Neural progenitor cell (in vitro differentiated cells): ENCODE data around the gene CNTNAP2. TPM values are rescaled to one million over a fixed set of nuclear protein-coding genes. Genes with fewer than 3 reads are reported as not detected.
A peak's percentile ranks its signal among the peaks of the same experiment; 100 is the strongest.

Experiments used
- DNase-seq: peaks from one replicate; pipeline ENCODE4 v3.0.0-alpha.2; 2016; ENCODE audit warnings: low spot score
- H2AFZ ChIP-seq: fragments of 200-600 bp; sonication (generic); replicated peaks from 2 replicates; pipeline ENCODE4 v1.6.1; 2016; ENCODE audit warnings: antibody characterized with exemption
- H3F3A ChIP-seq: fragments of 200-600 bp; sonication (generic); 2 replicates; pipeline ENCODE4 v1.6.1; 2016; ENCODE audit warnings: antibody characterized with exemption, low read depth
- H3K27ac ChIP-seq: fragments of 200-600 bp; sonication (generic); 2 replicates; pipeline ENCODE4 v1.5.1; 2016; ENCODE audit warnings: mild to moderate bottlenecking
- H3K27me3 ChIP-seq: fragments of 200-600 bp; sonication (generic); 2 replicates; pipeline ENCODE4 v1.6.1; 2016; ENCODE audit warnings: mild to moderate bottlenecking, moderate library complexity
- H3K36me3 ChIP-seq: fragments of 200-600 bp; sonication (generic); 2 replicates; pipeline ENCODE4 v1.5.1; 2016
- H3K4me1 ChIP-seq: fragments of 200-600 bp; sonication (generic); 2 replicates; pipeline ENCODE4 v1.6.1; 2016; ENCODE audit warnings: mixed run types
- H3K4me2 ChIP-seq: fragments of 200-600 bp; sonication (generic); 2 replicates; pipeline ENCODE4 v1.6.1; 2016
- H3K4me3 ChIP-seq: fragments of 200-600 bp; sonication (generic); 2 replicates; pipeline ENCODE4 v1.5.1; 2016
- H3K79me2 ChIP-seq: fragments of 200-600 bp; sonication (generic); 2 replicates; pipeline ENCODE4 v1.6.1; 2016; ENCODE audit warnings: low read depth
- H3K9ac ChIP-seq: fragments of 200-600 bp; sonication (generic); 2 replicates; pipeline ENCODE4 v1.6.1; 2016
- H3K9me3 ChIP-seq: fragments of 200-600 bp; sonication (generic); 2 replicates; pipeline ENCODE4 v1.5.1; 2016; ENCODE audit warnings: low read depth
- H4K20me1 ChIP-seq: fragments of 200-600 bp; sonication (generic); 2 replicates; pipeline ENCODE4 v1.6.1; 2016; ENCODE audit warnings: low read depth
- H3K27ac Mint-ChIP-seq: 3 replicates; pipeline ENCODE4 v1.8.0; 2021; ENCODE audit warnings: mixed read lengths
- H3K27me3 Mint-ChIP-seq: 2 replicates; pipeline ENCODE4 v1.8.0; 2022; ENCODE audit warnings: low read depth, mild to moderate bottlenecking, inconsistent platforms, moderate library complexity, mixed read lengths; ENCODE audit not compliant: insufficient read depth
- H3K36me3 Mint-ChIP-seq: 3 replicates; pipeline ENCODE4 v1.8.0; 2021; ENCODE audit warnings: mixed read lengths
- H3K4me1 Mint-ChIP-seq: 3 replicates; pipeline ENCODE4 v1.8.0; 2021; ENCODE audit warnings: mixed read lengths
- H3K4me3 Mint-ChIP-seq: 3 replicates; pipeline ENCODE4 v1.8.0; 2021; ENCODE audit warnings: mild to moderate bottlenecking, moderate library complexity, mixed read lengths
- H3K9me3 Mint-ChIP-seq: 3 replicates; pipeline ENCODE4 v1.8.0; 2020; ENCODE audit warnings: mixed read lengths
- EZH2 ChIP-seq: fragments of 200-600 bp; sonication (generic); IDR thresholded peaks from 2 replicates; pipeline ENCODE4 v1.6.1; 2017; ENCODE audit warnings: antibody characterized with exemption, mild to moderate bottlenecking, moderate library complexity
- EZH2phosphoT487 ChIP-seq: fragments of 200-600 bp; sonication (generic); IDR thresholded peaks from 2 replicates; pipeline ENCODE4 v1.6.1; 2017; ENCODE audit warnings: antibody characterized with exemption
- total RNA-seq: library from RNA; depleted of rRNA; stranded (reverse); fragments of >200 nt; gene quantifications from 2 replicates; pipeline ENCODE4 v1.2.3, GENCODE V29; 2015; ENCODE audit warnings: low replicate concordance
- TF ChIP-seq, protein P1 (sequence below): fragments of 200-600 bp; sonication (generic); IDR thresholded peaks from 2 replicates; pipeline ENCODE4 v1.5.1; 2017; ENCODE audit warnings: antibody characterized with exemption, mild to moderate bottlenecking

CNTNAP2 gene
- total RNA-seq, 1 donor from 2014 or later: 126 TPM

DNA sequence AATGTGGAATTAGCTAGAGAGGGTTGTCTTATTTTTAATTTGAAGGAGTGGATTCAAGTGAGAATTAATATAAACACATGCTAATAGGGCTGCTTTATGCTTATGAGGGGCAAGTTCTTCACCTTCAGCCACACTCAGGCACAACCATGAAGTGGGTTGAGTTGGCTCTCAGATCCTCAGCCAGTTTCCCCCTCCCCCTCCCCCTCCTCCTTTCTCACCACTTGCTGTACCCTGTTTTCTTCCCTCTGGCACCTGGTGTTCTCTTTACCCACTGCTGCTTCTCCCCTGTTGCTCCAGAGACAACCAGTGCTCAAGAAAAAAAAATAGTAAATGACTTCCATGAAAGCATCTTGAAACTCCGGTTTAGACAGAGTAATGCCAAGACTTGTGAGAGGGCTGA is 1083.3 kb downstream of the CNTNAP2 start:
- H3K27ac ChIP-seq: no peak overlapping the region
- Mint-ChIP-seq H3K36me3 (no peaks in the 10 kb centered on the region), H3K27me3 (no peaks in the 10 kb centered on the region), H3K4me3 (no peak overlapping the region), H3K27ac (no peak overlapping the region), H3K9me3 (peaks cover 4% of the 10 kb centered on the region), H3K4me1 (peaks cover 13% of the 10 kb centered on the region)
- no peaks in the 10 kb centered on the region for H3K27me3 ChIP-seq
- H2AFZ ChIP-seq: peak overlapping the region; percentile 78
- no peak overlapping the region for H3K4me3 ChIP-seq
- H3K4me1 ChIP-seq: peaks cover 5% of the 10 kb centered on the region
- H3K9ac ChIP-seq: no peak overlapping the region
- DNase-seq: no peak
- no peaks in the 10 kb centered on the region for H3K9me3 ChIP-seq
- no peaks in the 10 kb centered on the region for H4K20me1 ChIP-seq
- H3F3A ChIP-seq: no peaks in the 10 kb centered on the region
- no peaks in the 10 kb centered on the region for H3K36me3 ChIP-seq
- no peaks in the 10 kb centered on the region for H3K79me2 ChIP-seq
- no peak overlapping the region for H3K4me2 ChIP-seq
- TF ChIP-seq, protein P1, sequence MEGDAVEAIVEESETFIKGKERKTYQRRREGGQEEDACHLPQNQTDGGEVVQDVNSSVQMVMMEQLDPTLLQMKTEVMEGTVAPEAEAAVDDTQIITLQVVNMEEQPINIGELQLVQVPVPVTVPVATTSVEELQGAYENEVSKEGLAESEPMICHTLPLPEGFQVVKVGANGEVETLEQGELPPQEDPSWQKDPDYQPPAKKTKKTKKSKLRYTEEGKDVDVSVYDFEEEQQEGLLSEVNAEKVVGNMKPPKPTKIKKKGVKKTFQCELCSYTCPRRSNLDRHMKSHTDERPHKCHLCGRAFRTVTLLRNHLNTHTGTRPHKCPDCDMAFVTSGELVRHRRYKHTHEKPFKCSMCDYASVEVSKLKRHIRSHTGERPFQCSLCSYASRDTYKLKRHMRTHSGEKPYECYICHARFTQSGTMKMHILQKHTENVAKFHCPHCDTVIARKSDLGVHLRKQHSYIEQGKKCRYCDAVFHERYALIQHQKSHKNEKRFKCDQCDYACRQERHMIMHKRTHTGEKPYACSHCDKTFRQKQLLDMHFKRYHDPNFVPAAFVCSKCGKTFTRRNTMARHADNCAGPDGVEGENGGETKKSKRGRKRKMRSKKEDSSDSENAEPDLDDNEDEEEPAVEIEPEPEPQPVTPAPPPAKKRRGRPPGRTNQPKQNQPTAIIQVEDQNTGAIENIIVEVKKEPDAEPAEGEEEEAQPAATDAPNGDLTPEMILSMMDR: no peak
- TF ChIP-seq EZH2 (no peak), EZH2phosphoT487 (no peak)

DNA sequence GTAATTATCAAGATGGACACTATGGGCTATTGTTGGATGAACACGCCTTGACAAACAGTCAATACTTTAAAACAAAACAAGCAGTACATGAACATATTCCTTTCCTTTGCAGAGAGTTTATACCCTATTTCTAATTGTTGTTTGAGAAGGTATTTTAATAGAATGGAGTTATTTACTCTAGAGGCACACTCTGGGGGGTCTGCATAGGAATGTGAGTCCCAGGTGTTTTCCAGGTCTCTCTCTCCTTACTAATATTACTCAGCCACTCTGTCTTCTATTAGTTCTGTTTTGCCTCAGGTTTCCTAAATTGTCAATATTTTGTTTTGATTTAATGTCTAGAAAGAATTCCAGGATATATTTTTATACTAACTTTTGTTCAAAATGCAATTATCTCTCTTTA is 1091.4 kb downstream of the CNTNAP2 start:
- Histone ChIP-seq H3K4me1 (no peaks in the 10 kb centered on the region), H3K36me3 (no peaks in the 10 kb centered on the region), H3F3A (no peaks in the 10 kb centered on the region), H3K27me3 (no peaks in the 10 kb centered on the region), H3K79me2 (no peaks in the 10 kb centered on the region), H3K4me3 (no peak overlapping the region), H3K4me2 (no peak overlapping the region), H3K9me3 (no peaks in the 10 kb centered on the region), H3K27ac (no peak overlapping the region), H2AFZ (no peak overlapping the region), H3K9ac (no peak overlapping the region), H4K20me1 (no peaks in the 10 kb centered on the region)
- Mint-ChIP-seq H3K9me3 (peaks cover 3% of the 10 kb centered on the region), H3K36me3 (no peaks in the 10 kb centered on the region), H3K27ac (no peak overlapping the region), H3K4me1 (no peaks in the 10 kb centered on the region), H3K4me3 (no peak overlapping the region), H3K27me3 (no peaks in the 10 kb centered on the region)
- TF ChIP-seq EZH2phosphoT487 (no peak), EZH2 (no peak)
- TF ChIP-seq, protein P1: no peak
- DNase-seq: no peak

DNA sequence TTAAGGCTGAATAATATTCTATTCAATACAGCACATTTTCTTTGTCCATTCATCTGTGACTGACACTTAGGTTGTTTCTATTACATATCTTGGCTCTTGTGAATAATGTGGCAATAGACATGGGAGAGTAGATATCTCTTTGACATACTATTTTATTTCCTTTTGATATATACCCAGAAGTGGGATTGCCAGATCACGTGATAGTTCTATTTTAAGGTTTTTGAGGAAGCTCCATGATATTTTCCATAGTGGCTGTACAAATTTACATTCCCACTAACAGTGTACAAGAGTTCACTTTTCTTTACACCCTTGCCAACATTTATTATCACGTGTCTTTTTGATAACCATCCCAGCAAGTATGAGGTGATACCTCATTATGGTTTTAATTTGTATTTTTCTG is 1114.7 kb downstream of the CNTNAP2 start:
- no peaks in the 10 kb centered on the region for H3K9me3 Mint-ChIP-seq
- no peaks in the 10 kb centered on the region for H3K4me1 ChIP-seq
- DNase-seq: no peak
- no peak overlapping the region for H3K9ac ChIP-seq
- H3K36me3 ChIP-seq: no peaks in the 10 kb centered on the region
- H3K27ac Mint-ChIP-seq: no peak overlapping the region
- H2AFZ ChIP-seq: no peak overlapping the region
- H3K79me2 ChIP-seq: no peaks in the 10 kb centered on the region
- no peak overlapping the region for H3K4me3 Mint-ChIP-seq
- no peak overlapping the region for H3K4me3 ChIP-seq
- TF ChIP-seq EZH2phosphoT487 (no peak), EZH2 (no peak)
- TF ChIP-seq, protein P1: no peak
- no peaks in the 10 kb centered on the region for H3K36me3 Mint-ChIP-seq
- no peaks in the 10 kb centered on the region for H4K20me1 ChIP-seq
- H3K27ac ChIP-seq: no peak overlapping the region
- H3K4me1 Mint-ChIP-seq: no peaks in the 10 kb centered on the region
- no peaks in the 10 kb centered on the region for H3K9me3 ChIP-seq
- H3K27me3 Mint-ChIP-seq: no peaks in the 10 kb centered on the region
- no peaks in the 10 kb centered on the region for H3F3A ChIP-seq
- H3K4me2 ChIP-seq: no peak overlapping the region
- no peaks in the 10 kb centered on the region for H3K27me3 ChIP-seq
